HG03066 (cell line): Measurements from ENCODE around the gene KREMEN1.
A peak's percentile ranks its signal among the peaks of the same experiment; 100 is the strongest.

Source experiments
- ATAC-seq: cut with Tn5 transposase; IDR thresholded peaks from one replicate; pipeline ENCODE4 v1.9.1; 2021; ENCODE audit warnings: low read depth; ENCODE audit not compliant: unreplicated experiment

The KREMEN1 gene

DNA sequence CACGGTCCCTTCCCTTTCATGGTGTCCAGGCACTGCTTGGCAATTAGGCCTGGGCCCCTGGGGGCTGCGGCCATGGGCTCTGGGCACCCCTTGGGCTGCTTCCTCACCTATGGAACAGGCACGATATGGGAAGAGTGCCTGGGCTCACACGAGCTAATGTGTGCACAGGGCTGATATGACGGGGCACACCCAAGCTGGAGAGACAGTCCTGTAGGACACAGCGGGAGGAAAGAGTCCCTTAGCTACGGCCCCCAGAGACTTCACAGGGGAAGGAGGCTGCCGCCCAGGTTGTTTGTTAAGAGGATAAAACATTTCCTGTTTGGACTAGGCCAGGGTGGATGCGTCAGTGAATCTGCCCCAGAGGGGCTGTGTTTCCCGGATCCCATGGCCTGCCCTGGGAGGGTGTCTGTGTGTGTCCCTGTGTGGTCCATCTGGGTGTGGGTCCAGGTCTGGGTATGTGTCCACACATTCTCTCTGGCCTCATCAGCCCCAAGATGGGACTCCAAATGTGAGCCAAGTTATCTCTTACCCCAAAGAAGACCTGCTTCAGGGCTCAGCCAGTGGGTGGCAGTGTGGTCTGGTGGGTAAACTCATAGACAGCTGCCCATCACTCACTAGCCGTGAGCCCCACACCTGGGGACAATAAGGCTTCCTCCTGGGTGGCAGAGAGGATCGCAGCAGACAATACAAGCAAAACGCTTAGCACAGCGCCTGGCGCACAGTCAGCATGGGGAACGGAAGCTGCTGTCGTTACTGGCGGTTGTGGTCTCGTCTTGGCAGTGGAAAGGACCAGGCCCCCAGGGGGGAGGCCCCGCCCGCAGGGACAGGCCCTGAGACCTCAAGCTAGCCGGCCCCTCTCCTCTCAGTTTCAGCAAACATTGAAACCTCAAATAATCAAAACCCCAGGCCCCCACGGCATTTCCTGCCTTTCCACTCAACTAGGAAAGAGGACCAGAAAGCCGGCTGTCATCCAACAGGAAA, 129.7 kb downstream of the KREMEN1 start:
- ATAC-seq, result peak; percentile 65

DNA sequence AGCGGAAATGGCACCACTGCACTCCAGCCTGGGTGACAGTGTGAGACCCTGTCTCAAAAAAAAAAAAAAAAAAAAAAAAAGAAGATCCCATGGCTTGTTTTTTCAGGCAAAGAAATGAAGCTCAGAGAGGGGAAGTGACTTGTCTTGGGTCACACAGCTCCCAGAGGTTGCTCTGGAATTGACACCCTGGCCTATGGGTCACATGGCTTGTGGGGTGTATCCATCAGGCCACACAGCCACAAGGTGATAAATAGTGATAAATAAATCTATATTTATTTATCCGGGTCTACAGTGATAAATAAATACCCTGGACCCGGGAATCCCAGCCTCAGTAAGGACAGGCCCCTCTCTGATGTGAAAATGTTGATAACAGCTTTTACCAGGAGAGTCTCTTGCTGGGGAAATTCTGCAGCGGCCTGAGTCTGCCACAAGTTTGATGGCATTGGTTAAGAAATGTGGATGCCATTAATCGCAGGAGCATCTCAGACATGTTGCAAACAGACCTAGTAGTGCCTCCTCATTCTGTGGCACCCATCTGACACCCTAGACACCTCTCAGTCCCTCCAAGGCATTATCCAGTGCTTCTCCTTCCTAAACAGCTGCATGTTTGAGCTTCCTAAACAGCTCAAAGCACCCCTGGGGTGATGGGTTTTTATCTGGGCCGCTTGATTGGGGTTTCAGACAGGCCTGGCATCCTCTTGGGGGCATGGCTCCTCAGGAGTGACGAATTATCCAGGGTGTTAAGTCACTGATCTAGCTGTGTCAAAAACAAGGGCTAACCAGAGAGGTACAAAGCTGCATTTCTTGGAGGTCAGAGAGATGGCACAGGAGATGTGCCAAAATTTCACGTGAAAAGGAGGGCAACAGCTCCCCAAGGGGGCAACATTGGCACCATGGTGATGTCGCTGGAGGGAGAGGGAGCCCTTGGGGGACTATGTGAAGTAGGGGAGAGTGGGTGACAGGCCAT, 130.9 kb downstream of the KREMEN1 start:
- ATAC-seq, result no peak

DNA sequence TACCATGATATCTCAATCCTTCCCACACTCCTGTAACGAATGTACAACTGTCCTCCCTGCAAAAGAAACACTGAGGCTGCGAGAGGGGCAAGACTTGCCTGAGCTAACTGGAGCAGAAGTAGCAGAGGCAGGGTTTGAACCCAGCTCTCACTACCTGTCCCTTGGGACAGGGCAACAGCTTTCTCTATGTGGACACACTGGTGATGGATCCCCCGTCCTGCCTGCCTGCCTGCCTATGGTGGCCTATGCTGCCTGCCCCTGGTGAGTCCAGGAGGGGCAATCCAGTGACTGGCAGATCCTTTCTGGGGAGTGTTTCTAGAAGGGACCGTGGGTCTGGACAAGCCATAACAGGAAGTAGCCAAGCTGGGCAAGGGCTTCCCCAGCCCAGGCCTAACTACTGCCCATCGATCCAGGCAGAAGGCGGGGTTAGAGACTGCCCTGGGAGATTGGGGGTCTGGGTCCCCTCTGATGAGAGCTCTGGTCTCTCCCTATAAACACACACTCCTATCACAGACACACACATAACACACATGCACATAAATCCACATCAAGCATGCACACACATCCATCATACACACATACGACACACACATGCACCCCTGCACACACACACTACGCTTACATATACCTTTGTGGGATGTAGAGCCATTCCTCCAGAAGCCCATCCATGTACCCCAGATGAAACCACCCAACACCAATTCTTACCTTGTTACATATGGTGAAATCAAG, 131.8 kb downstream of the KREMEN1 start:
- ATAC-seq, result no peak

DNA sequence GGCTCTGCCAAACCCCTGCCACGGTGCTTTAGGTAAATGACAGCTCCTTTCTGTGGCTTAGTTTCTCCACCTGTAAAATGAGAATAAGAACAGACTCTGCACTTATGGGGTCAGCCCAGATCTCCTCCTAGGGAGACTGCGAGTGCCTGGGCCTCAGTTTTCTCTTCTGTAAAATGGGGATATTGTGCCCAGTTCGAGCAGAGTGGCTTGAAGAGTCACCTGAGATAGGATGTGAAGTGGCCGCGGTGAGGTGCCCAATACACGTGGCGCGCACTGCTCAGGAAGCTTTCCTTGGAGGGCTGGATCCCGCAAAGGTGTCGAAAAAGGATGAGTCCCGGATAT, 132.4 kb downstream of the KREMEN1 start:
- ATAC-seq, result no peak

DNA sequence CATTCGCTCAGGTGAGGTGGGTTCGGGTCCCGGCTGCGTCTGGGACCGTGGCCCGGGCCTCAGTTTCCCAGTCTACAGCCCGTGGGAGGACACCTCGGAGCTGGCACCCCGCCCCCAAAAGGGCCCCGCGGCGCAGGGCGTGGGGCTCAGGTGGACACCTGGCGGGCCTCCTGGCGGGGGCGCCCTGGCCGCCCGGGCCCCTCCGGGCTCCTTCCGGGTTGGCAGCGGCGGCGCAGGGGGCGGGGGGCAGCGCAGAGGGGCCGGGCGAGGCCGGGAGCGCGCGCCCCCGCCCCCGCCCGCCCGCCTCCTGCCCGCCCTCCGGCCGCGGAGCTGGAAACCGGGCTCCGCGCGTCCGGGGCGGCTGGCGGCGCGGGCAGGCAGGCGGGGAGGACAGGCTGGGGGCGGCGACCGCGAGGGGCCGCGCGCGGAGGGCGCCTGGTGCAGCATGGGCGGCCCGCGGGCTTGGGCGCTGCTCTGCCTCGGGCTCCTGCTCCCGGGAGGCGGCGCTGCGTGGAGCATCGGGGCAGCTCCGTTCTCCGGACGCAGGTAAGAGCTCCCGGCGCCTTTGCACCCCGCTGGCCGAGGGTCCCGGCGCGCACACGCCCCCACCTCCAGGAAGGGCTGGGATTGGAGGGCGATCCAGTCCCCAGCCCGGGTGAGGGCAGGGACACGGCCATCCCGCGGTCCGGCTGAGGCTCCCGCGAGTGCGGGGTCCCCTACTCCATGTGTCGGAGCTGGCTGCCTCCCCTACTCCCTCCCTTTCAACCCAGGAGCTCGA, 132.9 kb downstream of the KREMEN1 start, which contains the start of gene EMID1:
EMID1 (plus strand) TSS at position 303 of the 778 bp plus-strand sequence; CDS start at position 446, 143 bp downstream.
- ATAC-seq, result no peak

- no peak for ATAC-seq
Measured at GRCh38 chr22:29206372-29207242, 133.8 kb downstream of the KREMEN1 start.

DNA sequence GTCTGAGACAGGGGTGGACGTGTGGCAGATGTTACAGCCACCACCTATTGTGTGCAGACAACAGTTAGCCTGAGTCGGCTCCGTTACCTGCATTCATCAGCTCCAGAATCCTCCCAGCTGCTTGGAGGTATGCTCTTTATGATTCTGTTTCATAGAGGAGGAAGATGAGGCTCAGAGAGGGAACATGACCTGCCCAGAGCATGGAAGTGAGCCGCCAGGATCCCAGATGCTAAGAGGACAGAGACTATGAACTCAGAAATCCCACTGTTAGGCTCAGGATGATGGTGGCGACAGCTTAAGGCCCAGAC, 134.4 kb downstream of the KREMEN1 start:
- ATAC-seq, result no peak

- no peak for ATAC-seq
Measured at GRCh38 chr22:29207562-29208501, 135.0 kb downstream of the KREMEN1 start.

GRCh38 chr22:29208502-29208862, 135.6 kb downstream of the KREMEN1 start:
- no peak for ATAC-seq

DNA sequence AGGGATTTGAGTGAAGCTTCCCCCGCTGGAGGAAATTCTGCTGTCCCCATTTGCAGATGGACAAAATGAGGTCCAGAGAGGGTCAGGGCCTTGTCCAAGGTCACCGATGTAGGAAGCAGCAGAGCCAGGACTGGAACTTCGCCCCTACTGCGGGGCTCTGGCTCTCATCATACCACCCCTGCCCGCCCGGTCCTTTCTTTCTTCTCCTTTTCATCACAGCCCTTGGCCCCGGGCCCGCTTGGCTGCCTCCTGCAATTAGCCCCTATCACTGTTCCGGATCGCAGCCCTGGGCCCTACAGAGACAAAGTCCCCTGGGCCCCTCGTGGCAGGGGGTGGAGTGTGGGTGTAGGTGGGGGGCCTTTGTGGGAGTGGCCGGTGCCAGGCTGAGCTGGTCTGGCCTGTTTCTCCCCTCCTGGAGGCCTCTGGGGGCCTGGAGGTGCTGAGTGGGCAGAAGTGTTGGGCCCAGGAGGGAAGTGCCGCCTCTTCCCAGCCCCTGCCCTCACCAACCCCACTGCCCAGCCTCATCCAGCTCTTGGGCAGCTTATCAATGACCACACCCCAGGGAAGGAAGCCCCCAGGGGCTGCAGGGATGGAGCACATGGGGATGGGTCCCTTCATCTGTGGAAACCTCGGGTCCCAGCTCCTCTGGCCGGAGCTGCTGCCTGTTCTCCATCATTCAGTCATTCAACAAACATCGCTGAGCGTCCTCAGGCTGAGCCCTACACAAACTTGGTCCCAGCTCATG, 136.2 kb downstream of the KREMEN1 start:
- ATAC-seq, result no peak

GRCh38 chr22:29209624-29209929, 136.7 kb downstream of the KREMEN1 start:
- ATAC-seq, result no peak

- no peak for ATAC-seq
Measured at GRCh38 chr22:29211066-29211465, 138.2 kb downstream of the KREMEN1 start.

GRCh38 chr22:29211466-29211865, 138.6 kb downstream of the KREMEN1 start:
- ATAC-seq, result no peak

DNA sequence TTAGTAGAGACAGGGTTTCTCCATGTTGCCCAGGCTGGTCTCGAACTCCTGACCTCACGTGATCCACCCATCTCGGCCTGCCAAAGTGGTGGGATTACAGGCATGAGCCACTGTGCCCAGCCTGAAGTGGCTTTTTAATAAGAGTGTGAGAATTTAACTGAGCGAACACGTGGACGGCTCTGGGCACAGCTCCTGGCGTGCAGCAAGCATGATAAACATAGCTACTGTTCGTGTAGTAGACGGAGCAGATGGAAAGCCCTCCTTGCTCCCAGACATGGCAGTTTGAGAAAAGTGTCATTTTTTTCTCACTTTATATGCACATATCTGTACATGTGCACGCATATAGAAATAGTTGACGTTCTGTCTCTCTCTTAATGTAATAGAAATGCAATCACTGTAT, 139.9 kb downstream of the KREMEN1 start:
- no peak for ATAC-seq

DNA sequence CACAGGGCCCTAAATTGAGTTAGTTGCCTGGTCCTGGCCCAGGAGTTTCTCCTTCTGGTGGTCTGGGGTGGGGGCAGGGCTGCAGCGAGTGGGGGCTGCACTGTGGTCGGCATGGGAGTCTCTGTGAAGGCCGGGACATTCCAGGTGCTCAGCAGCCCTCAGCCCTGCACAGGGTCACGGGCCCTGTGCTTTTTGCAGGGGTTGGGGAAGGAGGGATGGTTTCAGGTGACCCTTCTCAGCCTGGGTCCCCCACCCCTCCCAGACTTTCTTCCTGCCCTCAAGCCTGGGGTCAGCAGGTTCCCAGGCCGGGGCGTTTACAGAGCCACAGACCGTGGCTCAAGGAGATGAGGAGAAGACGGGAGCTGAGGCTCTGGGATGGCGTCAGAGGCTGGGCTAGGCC, 140.7 kb downstream of the KREMEN1 start:
- no peak for ATAC-seq

GRCh38 chr22:29214232-29214631, 141.4 kb downstream of the KREMEN1 start:
- ATAC-seq, result no peak

DNA sequence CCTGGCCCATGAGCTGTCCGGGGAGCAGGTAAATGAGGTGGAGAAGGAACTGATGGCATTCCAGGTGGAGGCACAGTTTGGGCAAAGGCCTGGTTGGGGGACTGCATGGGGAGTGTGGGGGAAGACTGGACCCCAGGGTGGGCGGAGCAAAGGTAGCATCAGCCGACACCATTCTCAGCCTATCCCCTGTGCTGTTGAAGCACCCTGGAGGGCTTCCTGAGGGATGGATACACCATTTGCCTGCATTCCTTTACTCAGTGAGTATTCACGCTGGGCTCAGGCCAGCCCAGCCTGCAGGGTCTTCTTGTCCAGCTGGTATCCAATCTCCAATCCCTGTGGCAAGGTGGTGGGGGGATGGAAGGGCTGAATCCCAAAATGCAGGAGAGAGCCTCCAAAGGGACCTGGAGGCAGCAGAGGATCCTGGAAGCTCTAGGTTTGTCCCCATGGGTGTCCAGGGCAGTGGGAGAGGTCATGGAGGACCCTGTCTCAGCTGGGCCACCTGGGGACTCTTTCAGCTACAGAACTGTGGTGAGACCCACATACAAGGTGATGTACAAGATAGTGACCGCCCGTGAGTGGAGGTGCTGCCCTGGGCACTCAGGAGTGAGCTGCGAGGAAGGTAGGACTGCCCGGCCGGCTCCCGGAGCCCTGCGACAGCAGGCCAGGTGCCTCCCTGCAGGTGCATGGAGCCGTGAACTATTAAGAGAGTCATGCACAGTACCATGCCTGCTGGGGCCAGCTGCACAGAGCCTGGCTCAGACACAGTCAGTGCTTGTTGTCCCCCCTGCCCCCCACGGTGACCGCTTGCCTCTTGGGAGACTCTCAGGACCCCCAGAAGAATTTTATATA, 142.4 kb downstream of the KREMEN1 start:
- ATAC-seq, result no peak
